Mesenteric fat pad (tissue), 1 donor: Measurements from ENCODE around the gene PSMC3. TPM values are rescaled to one million over a fixed set of nuclear protein-coding genes. Genes with fewer than 3 reads are reported as not detected.
"Not testable (repeated sequence)": the region's sequence is repeated elsewhere in the genome, so short reads cannot be mapped to it uniquely, and the experiment has no call there.

Experiments
- DNase-seq: peaks from one replicate; pipeline ENCODE4 v3.0.0-alpha.2; 2020; ENCODE audit warnings: low spot score
- long read RNA-seq: library from polyadenylated mRNA; unstranded; transcript quantifications from one replicate; pipeline ENCODE4 v2.0.0, GENCODE V29; 2020
- total RNA-seq: library from RNA; stranded (reverse); fragmentation: NEBNext Ultra II Directional; extraction: Animal tissue kit (Norgen Biotek cat#: 25700); gene quantifications from one replicate; pipeline ENCODE4 v1.2.1, GENCODE V29; 2021
- donor health status: DM: yes; HTN: yes; CAD: no.

PSMC3 gene
- total RNA-seq, result 116 TPM
- long read RNA-seq, transcript PSMC3-212 (12 exons, 1,373 nt), result major isoform, 600 of 658 reads
- long read RNA-seq, partial matches to known transcripts, result 24 of 658 reads
- long read RNA-seq, other reads (novel, unspliced or antisense), result 34 of 658 reads

DNA sequence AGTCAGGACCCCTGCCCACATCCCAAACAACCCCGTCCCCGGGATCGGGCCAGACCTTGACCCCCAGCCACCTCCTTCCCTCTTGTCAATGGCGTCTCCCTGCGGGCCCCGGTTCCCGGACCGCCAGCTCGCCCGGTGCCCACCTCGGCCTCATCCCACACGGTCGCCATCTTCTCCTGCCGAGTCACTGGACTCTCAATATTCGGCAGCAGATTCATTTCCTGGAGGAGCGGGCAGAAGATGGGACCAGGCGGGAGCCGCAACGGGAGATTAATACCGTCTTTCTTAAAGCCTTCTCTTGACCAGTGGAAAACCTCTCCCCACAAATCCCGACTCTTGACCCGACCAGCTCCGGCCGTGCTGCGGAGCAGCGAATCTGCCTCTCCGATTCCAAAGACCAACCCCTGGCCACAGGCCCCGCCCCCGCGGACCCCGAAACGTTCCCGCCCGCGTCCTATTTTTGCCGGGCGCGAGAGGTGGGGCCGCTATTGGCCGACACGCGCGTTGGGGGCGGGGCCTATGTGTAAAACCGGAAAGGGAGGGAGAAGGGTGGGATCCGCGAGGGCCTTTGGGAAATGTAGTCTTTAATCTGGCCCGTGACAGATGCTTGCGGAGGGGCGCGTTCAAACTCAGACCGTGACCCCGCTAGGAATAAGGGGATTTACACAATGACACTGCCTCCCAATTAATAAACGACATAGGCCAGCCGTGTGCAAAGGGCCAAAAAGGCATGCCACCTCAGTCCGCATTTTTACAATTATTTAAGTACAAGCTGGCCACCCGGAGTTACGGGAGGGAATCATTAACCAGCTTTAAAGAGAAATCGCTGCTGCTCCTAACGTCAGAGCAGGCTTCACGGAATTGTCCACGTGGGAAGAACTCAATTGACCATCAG lies at the start of gene PSMC3:
PSMC3 (minus strand) TSS at position 378 of the 895 bp plus-strand sequence; CDS start at position 218, 160 bp downstream.
- DNase-seq, result peak; percentile 99

DNA sequence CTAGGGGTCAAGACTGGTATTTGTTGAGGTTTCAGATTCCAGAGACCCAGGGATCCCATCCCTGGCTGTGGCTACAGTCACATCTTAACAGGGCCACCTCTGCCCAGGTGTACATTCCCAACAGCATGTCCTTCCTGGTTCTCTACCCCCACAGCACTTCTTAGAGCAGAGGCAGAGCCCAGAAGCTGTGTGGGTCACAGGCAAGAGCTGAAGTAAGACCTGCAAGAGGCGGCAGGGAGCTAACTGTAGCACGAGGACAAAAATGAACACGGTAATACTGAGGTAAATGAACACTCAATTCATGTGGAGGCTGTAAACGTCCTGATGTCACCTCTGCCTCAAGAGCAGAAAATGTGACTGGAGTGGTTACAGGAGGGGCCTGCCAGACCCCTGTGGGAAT lies 44.4 kb upstream of the PSMC3 start:
- peak; percentile 62 for DNase-seq

DNA sequence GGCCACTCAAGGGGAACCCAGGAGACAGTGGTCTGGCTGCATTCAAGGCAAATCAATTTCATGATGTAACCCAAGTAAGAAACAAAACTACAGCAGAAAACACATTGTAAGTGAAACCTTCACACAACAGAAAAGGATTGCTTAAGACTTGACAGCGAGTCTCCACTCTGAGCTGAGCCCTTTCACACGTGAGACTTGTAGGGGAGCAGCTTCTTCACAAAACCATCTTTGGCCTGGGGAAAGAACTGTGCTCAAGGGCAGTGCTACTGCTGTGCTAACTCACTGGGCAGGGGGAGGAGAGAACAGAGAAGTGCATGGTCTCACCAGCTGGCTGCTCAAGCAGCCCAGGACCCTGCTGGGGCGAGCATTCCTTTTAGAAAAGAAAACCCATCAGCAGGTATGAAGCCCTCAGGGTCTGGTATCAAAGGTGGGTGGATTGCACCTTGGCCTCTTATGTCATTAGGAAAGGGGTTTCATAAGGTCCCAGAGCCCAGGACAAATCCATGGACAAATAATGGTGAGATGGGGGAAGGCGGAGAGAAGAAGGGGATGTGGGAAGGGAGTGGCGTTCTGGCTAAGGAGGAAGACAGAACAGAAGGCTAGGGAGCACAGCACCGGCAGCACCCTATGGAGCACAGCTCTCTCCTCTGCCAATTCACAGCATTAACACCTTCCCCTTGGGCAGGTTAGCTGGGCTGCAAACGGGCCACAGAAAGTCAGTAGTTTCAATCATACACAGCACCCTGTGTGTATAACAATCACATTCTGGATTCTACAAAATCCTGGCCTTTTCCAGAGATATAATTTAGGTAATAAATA lies 43.3 kb upstream of the PSMC3 start:
- peak; percentile 72 for DNase-seq

DNA sequence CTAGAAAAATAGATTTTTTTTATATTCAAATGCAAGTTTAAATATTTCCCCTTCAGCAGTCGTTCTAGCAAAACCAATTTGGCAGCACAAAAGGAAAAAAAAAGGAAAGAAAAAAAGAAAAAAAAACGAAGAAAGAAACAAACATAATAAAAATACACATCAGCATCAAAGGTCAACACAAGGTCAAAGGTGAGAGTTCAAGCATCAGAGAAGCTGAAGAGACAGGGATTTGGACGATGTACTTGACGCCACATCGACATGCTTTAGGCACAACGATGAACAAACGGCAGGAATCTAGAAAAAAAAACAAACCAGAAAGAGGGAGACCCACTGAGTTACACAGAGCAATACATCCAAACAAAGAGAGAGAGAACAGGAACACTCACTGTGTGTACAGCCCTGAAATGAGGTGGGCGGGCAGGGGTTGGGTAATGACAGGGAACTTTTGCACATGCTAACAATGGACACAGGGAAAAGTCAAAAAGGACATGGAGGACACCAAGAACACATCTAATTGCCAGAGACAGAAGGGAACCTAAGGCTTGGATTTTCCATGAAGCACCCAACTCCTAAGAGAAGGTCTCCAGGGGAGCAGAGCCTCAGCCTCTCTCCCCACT lies 42.5 kb upstream of the PSMC3 start:
- no peak for DNase-seq

DNA sequence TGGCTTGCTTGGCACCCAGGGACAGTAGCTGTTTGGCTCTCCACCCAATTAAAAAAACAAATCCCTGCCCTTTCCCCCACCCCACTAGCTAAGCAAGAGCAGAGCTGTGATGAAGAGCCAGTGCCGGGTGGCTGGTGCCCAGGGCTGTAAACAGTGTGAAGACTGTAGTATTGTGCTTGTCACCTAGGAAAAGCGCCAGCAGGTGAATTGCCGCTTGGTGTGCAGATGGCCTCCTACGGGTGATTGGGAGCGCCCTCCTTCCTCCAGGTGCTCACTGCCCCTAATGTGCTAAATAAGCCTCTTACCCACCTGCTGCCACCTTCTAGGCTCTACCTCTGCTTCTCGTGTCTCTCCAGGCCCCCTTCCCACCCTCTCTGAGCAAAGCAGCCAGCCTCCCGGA lies 41.1 kb upstream of the PSMC3 start:
- peak; percentile 57 for DNase-seq

DNA sequence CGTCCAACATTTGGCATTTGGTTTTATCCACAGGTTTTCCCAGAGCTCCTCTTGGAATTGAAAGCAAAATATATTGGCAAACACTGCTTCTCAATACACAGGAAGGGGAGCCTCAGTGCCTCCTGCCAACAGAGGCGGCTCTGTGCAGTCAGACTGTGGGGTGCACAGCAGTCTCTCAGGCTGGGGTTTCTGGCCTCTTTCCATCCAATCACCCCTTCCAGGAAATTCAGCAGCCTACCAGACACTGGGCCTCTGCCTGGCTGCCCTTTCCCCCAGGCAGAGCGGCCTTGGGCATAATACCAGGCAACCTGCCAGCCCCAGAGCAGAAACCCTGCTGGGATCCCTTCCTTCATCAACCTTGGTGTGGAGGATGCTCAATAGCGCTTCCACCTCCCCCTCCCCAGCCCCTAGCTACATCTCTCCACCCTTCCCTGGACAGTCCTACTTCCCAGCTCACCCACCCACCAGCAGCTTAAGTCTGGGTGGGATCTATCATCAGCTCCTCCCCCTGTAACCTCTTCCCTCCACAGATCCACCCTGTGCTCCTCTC lies 40.5 kb upstream of the PSMC3 start:
- peak; percentile 78 for DNase-seq

DNA sequence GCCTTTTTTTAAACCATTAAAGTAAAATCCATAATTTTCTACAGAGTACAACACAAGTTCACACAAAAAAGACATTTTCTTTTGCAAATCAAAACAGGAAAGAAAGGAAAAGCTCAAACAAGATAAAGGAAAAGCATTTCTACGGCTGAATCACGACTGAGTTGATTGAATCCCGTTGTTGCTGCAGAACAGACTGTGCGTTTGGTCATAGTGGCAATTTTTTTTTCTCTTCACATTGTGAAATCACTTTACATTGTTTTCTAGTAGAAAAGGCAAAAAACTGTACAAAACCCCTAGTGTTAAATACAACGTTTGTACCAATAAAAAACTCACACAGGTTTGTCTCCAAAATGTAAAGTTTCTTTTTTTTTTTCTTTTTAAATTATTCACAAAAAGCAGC lies 40.0 kb upstream of the PSMC3 start:
- no peak for DNase-seq

DNA sequence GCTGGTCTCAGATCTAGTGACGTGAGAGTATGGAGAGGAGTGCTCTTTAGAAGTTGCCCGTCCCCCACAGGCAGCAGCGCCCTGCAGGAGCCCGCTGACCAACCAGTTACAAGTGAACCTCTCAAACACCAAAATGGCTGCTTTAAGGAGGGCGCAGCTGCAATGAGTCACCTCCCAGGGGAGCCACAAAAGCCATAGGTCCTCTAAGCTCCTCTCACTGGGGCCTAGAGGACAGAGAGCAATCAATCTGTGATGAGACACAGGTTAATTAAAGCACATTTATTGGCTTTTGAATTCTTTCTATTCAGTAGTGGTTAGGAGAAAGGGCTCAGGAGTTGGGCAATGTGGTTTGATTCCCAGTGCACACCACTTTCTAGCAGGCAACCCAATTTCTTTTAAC lies 38.2 kb upstream of the PSMC3 start:
- no peak for DNase-seq

DNA sequence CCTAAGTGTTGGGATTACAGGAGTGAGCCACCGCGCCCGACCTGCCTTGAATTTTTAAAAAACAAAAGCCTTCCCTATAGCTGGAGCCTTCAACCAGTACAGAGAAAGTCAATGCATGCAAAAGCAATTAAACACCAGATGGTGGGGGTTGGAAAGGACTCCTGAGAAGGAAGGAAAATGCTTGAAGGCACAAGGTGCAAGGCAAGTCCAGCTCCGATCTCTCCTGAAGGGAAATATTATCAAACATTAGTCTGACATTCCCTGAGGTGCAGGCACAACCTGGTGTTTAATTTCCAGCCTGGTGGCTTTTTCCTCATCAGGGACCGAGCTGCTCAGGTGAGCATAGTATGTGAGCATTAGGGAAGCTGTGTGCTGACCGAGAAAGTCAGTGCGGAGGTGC lies 35.6 kb upstream of the PSMC3 start:
- no peak for DNase-seq

DNA sequence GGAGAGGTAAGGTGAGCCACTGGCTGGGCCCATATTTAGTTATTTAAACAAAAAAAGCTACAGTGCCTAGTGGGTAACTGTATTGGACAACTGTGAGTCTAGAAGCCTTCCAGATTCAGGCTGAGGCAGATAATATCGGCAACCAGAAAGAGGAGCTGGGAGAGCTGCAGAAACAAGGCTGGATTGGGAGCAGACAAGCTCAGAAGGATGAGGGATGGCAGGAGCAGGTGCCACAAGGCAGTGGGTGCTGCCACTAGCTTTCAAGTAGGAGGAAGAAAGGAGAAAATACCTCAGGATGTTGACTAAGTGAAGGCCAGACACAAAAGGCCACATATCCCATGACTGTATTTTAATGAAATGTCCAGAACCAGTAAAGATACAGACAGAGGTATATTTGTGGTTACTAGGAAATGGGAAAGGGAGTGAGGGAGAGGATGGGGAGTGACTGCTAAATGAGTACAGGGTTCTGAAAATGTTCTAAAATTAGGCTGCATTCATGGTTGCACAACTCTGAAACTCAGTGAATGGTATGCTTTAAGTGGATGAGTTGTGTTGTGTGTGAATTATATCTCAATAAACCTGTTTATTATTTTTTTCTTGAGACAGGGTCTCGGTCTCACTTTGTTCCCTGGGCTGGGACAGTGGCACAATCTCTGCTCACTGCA lies 34.5 kb upstream of the PSMC3 start:
- no peak for DNase-seq

DNA sequence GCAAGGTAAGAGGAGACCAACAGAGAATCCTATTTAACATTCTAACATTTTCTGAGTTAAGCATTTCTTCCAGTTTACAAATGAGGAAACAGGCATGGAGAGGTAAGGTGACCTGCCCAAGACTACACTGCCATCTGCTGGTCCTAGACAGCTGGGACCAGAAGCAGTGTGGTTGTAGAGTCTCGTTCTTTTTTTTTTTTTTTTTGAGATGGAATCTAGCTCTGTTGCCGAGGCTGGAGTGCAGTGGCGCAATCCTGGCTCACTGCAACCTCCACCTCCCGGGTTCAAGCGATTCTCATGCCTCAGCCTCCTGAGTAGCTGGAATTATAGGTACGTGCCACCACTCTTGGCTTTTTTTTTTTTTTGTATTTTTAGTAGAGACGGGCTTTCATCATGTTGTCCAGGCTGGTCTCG lies 28.0 kb upstream of the PSMC3 start:
- DNase-seq, result not testable (repeated sequence)

DNA sequence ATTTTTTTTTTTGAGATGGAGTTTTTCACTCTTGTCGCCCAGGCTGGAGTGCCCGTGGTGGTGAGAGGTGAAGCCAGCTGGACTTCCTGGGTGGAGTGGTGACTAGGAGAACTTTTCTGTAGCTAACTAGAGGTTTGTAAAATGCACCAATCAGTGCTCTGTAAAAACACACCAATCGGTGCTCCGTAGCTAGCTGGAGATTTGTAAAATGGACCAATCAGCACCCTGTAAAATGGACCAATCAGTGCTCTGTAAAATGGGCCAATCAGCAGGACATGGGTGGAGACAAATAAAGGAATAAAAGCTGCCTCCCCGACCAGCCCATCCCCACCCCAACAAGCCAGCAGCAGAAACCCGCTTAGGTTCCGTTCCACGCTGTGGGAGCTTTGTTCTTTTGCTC lies 27.1 kb upstream of the PSMC3 start:
- DNase-seq, result no peak

DNA sequence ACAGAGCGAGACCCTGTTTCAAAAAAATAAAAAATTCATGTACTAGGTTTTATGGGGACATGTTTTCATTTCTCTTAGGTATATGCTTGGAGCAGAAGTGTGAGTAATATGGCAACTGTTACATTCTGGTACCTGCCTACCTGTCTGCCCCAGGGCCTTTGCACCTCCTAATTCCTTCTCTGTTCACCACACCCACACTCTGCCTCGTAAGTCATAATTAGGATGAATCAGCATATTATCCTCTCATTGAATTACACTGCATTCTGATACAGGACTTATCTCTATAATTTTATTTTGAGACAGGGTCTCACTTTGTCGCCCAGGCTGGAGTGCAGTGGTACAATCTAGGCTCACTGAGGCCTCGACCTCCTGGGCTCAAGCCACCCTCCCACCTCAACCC lies 25.8 kb upstream of the PSMC3 start:
- no peak for DNase-seq

DNA sequence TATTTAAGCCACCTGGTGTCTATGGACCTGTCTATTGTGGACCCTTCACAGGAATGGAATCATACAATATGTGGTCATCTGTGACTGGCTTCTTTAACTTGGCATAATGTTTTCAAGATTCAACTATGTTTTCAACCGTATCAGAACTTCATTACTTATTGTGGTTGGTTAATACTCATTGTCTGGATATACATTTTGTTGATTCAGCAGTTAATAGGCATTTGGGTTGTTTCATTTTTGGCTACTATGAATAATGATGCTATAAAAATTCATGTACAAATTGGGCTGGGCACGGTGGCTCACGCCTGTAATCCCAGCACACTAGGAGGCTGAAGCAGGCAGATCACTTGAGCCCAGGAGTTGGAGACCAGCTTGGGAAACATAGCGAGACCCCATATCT lies 25.2 kb upstream of the PSMC3 start:
- DNase-seq, result no peak

DNA sequence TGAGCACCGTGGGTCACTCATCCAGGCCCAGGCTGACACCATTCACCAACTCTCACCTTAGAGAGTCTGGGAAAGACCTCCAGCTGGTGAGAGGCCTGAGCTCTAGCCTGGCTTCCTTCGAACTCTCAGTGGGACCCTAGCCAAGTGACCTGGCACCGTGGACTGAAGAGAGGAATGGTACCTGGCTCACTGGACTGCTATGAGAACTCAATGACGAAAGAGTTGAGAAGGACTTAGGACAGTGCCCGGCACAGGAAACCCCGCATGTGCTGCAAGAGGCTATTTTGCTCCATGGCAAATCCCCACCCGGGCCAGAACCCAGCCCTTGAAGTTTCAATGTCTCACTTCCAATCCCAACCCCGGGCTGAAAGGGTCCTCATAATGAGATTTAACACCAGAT lies 23.3 kb upstream of the PSMC3 start:
- no peak for DNase-seq

DNA sequence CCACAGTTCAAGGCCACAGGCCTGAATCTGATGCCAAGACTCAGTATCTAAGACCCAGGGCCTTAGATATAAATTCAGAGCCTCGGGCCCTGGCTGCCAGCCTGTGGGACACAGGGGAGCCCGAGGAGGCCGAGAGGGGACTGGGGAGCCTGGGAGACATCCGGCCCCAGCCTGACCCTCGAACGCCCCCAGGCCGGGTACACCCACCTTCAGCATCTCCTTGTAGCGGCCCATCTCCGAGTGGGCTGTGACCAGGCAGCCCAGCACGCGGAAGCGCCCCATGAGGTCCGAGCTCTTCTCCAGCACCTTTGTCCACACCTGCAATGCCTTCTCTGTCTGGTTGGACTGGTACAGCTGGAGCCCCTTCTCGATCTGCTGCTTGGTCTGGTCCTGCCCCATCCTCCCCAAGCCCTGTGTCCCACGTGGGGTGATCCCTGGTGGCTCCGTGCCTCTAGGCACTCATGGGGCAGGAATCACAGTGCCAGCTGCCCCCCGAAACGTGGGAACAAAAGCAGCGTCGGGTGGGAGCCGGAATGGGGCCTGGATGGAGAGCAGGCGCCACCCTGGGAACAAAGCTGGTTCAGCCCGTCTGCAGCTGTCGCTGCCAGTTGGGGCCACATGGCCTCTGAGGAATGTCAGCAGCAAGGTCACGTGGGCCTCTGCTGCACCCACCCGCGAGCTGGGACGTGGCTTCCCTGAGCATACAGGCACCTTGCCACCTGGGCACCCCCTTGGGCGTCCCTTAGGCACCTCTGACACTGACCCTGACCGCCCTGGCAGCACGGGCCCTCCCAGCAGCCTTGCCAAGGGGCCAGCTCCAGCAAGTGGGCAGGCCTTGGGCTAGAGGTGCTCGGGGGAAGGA lies 22.6 kb upstream of the PSMC3 start, which contains the start of gene RAPSN:
RAPSN (minus strand) TSS at position 571 of the 862 bp plus-strand sequence; CDS start at position 399, 172 bp downstream.
- no peak for DNase-seq

DNA sequence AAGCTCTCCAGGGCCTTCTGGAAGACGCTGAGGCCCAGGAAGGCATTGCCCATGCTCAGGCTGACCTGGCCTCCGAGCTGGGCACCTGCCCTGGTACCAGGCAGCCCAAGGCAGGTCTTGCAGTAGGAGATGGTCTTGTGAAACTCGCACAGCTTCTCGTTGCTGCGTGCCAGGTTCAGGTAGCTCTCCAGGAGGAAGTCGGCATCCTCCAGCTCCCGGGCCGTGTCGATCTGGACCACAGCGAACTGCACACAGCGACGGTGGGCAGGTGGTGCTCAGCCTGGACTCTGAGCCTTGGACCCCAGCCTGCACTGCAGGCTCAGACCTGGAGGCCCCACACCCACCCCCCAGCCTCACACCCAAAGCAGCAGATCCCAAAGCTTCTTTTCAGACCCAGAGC lies 21.7 kb upstream of the PSMC3 start:
- no peak for DNase-seq

DNA sequence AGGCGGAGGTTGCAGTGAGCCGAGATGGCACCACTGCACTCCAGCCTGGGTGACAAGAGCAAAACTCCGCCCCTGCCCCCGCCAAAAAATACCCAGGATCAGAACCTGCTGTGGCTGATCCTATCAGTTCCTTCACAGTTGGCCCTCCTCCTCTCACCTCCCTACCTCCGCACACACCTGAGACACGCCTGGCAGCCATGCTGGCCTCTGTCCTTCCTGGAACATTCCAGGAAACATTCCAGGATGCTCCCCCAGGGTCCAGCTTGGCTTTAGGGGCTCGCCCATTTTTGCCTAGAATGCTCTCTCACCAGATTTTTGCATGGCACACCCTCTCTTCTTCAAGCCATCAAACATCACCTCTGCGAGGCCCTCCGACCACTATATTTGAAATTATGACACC lies 20.6 kb upstream of the PSMC3 start:
- DNase-seq, result no peak

DNA sequence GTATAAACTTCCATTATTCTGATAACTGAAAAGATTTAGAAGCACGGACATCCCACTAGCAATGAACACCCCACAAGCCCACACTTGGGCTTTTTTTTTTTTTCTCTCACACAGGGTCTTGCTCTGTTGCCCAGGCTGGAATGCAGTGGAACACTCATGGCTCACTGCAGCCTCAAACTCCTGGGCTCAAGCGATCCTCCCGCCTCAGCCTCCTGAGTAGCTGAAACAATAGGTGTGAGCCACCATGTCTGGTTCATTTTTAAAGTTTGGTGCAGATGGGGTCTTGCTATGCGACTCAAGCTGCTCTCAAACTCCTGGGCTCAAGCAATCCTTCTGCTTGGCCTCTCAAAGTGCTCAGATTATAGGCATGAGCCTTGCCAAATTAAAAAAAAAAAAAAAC lies 19.6 kb upstream of the PSMC3 start:
- no peak for DNase-seq

DNA sequence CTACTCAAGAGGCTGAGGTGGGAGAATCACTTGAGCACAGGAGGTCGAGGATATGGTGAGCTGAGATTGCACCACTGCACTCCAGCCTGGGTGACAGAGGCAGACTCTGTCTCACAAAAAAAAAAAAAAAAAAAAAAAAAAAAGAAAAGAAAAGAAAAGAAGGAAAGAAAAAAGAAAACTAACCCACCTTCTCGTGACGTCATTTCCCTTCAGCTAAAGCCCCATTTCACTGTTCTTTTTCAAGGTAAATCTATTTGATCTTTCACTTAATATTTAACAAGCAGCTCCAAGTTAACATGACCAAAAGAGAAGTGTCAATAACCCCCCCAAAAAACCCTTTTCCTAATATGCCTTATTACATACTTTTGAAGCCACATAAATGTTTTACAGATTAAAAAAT lies 17.6 kb upstream of the PSMC3 start:
- no peak for DNase-seq
